Chondrocyte (in vitro differentiated cells): Measurements from ENCODE around the gene LITAF. TPM values are rescaled to one million over a fixed set of nuclear protein-coding genes. Genes with fewer than 3 reads are reported as not detected.

ENCODE experiments used
- DNase-seq: peaks from one replicate; pipeline ENCODE4 v3.0.0; 2021; ENCODE audit warnings: mixed read lengths, low spot score
- H3K27ac Mint-ChIP-seq: one replicate; pipeline ENCODE4 v1.8.0; 2021; ENCODE audit warnings: mild to moderate bottlenecking, moderate library complexity, mixed read lengths; ENCODE audit not compliant: unreplicated experiment
- H3K27me3 Mint-ChIP-seq: 2 replicates; pipeline ENCODE4 v1.8.0; 2021; ENCODE audit warnings: low read depth, mixed read lengths
- H3K36me3 Mint-ChIP-seq: 2 replicates; pipeline ENCODE4 v1.8.0; 2021; ENCODE audit warnings: low read depth, mixed read lengths
- H3K4me1 Mint-ChIP-seq: 2 replicates; pipeline ENCODE4 v1.8.0; 2021; ENCODE audit warnings: low read depth, mild to moderate bottlenecking, mixed read lengths
- H3K4me3 Mint-ChIP-seq: one replicate; pipeline ENCODE4 v1.8.0; 2021; ENCODE audit warnings: mild to moderate bottlenecking, moderate library complexity, mixed read lengths; ENCODE audit not compliant: unreplicated experiment
- H3K9me3 Mint-ChIP-seq: 2 replicates; pipeline ENCODE4 v1.8.0; 2021; ENCODE audit warnings: low read depth, mixed read lengths
- total RNA-seq: library from RNA; stranded (reverse); gene quantifications from 3 replicates; pipeline ENCODE4 v1.2.1, GENCODE V29; 2021
- TF ChIP-seq, protein P1 (sequence below): fragments of 200-600 bp; sonication (generic); IDR thresholded peaks from 2 replicates; pipeline ENCODE4 v1.5.0; 2021; ENCODE audit warnings: antibody characterized with exemption, mild to moderate bottlenecking, moderate library complexity

Gene LITAF
- total RNA-seq, 1 donor from 2014 or later = 91.9 TPM

GRCh38 chr16:11576427-11577289 is 10.1 kb downstream of the LITAF start:
- Mint-ChIP-seq H3K4me1 (peaks cover 17% of the 10 kb centered on the region), H3K36me3 (peaks cover 6% of the 10 kb centered on the region), H3K27me3 (no peaks in the 10 kb centered on the region), H3K4me3 (no peak overlapping the region), H3K9me3 (no peaks in the 10 kb centered on the region), H3K27ac (no peak overlapping the region)
- DNase-seq = no peak
- TF ChIP-seq, protein P1, sequence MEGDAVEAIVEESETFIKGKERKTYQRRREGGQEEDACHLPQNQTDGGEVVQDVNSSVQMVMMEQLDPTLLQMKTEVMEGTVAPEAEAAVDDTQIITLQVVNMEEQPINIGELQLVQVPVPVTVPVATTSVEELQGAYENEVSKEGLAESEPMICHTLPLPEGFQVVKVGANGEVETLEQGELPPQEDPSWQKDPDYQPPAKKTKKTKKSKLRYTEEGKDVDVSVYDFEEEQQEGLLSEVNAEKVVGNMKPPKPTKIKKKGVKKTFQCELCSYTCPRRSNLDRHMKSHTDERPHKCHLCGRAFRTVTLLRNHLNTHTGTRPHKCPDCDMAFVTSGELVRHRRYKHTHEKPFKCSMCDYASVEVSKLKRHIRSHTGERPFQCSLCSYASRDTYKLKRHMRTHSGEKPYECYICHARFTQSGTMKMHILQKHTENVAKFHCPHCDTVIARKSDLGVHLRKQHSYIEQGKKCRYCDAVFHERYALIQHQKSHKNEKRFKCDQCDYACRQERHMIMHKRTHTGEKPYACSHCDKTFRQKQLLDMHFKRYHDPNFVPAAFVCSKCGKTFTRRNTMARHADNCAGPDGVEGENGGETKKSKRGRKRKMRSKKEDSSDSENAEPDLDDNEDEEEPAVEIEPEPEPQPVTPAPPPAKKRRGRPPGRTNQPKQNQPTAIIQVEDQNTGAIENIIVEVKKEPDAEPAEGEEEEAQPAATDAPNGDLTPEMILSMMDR = no peak

GRCh38 chr16:11575223-11575589 is 11.5 kb downstream of the LITAF start:
- Mint-ChIP-seq H3K36me3 (peaks cover 6% of the 10 kb centered on the region), H3K9me3 (no peaks in the 10 kb centered on the region), H3K27ac (no peak overlapping the region), H3K4me1 (peaks cover 16% of the 10 kb centered on the region), H3K4me3 (no peak overlapping the region), H3K27me3 (no peaks in the 10 kb centered on the region)
- DNase-seq = no peak
- TF ChIP-seq, protein P1 = no peak

DNA sequence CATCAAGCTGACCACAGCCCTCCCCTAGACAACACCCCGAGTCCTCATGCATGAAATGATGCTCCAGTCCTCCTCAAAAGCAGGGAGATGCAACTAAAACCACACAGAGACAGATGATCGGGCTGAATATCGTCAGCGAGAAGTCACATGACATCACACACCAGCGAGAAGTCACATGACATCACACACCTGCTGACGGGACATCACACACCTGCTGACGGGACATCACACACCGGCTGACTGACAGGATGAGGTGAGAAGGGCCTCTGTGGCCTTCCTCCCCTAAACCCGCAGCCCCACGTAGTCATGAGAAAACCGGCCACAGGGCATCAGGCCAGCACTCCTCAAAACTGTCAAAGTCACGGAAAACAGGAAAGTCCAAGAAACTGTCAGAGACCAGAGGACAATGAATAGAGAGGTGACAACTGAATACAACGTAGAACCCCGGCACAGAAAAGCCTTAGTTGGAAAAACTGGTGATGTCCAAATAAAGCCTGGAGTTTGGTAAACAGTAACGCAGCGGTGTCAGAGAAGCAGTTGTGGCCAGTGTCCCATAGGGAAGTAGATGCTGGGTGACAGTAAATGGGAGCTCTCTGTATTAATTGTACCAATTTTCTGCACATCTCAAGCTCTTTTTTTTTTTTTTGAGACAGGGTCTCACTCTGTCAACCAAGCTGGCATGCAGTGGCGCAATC is 14.3 kb downstream of the LITAF start:
- H3K36me3 Mint-ChIP-seq = peaks cover 7% of the 10 kb centered on the region
- no peak overlapping the region for H3K27ac Mint-ChIP-seq
- no peak for DNase-seq
- no peaks in the 10 kb centered on the region for H3K9me3 Mint-ChIP-seq
- no peak overlapping the region for H3K4me3 Mint-ChIP-seq
- TF ChIP-seq, protein P1 = no peak
- H3K27me3 Mint-ChIP-seq = no peaks in the 10 kb centered on the region
- peaks cover 16% of the 10 kb centered on the region for H3K4me1 Mint-ChIP-seq

- no peak overlapping the region for H3K4me3 Mint-ChIP-seq
- no peak for DNase-seq
- H3K4me1 Mint-ChIP-seq = peaks cover 12% of the 10 kb centered on the region
- H3K36me3 Mint-ChIP-seq = peaks cover 9% of the 10 kb centered on the region
- TF ChIP-seq, protein P1 = no peak
- no peaks in the 10 kb centered on the region for H3K27me3 Mint-ChIP-seq
- H3K9me3 Mint-ChIP-seq = no peaks in the 10 kb centered on the region
- no peak overlapping the region for H3K27ac Mint-ChIP-seq
Measured at GRCh38 chr16:11571549-11571948, 15.2 kb downstream of the LITAF start.

- H3K4me1 Mint-ChIP-seq = peaks cover 12% of the 10 kb centered on the region
- TF ChIP-seq, protein P1 = no peak
- no peak overlapping the region for H3K4me3 Mint-ChIP-seq
- H3K27me3 Mint-ChIP-seq = no peaks in the 10 kb centered on the region
- no peaks in the 10 kb centered on the region for H3K9me3 Mint-ChIP-seq
- H3K36me3 Mint-ChIP-seq = peaks cover 10% of the 10 kb centered on the region
- DNase-seq = no peak
- H3K27ac Mint-ChIP-seq = no peak overlapping the region
Measured at GRCh38 chr16:11570806-11571205, 15.9 kb downstream of the LITAF start.
